ENCODE data around the gene CHPT1.

DNA sequence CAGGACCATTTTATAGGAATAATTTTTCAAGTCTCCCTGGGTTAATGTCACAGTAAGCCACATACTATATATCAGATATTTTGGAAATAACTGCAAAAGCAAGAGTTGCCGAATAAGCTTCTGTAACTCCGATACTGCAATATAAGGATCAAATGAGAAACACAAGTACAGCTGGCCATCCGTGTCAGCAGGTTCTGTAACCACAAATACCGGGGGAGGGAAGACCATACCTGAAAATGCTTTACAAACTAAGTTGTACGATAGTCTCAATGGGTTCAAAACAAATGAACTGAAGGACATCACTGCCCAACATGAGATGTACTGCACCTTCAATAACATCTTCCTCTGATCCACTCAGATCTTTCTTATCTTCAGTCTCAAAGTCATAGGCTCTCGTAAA lies 40.0 kb downstream of the CHPT1 start:
- TF ChIP-seq POLR2AphosphoS5 (IDR thresholded peaks at IDR 0.05) (no peak), EP300 (IDR thresholded peaks at IDR 0.05) (no peak)
- TF ChIP-seq, protein P1, sequence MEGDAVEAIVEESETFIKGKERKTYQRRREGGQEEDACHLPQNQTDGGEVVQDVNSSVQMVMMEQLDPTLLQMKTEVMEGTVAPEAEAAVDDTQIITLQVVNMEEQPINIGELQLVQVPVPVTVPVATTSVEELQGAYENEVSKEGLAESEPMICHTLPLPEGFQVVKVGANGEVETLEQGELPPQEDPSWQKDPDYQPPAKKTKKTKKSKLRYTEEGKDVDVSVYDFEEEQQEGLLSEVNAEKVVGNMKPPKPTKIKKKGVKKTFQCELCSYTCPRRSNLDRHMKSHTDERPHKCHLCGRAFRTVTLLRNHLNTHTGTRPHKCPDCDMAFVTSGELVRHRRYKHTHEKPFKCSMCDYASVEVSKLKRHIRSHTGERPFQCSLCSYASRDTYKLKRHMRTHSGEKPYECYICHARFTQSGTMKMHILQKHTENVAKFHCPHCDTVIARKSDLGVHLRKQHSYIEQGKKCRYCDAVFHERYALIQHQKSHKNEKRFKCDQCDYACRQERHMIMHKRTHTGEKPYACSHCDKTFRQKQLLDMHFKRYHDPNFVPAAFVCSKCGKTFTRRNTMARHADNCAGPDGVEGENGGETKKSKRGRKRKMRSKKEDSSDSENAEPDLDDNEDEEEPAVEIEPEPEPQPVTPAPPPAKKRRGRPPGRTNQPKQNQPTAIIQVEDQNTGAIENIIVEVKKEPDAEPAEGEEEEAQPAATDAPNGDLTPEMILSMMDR (IDR thresholded peaks at IDR 0.05) = no peak

All from gastroesophageal sphincter (tissue), 3 donors.